ENCODE measurements around the gene MUC5B. TPM values are rescaled to one million over a fixed set of nuclear protein-coding genes. Genes with fewer than 3 reads are reported as not detected.

MUC5B gene
- total RNA-seq, 1 experiment from 2014 or later, result not detected

- POLR2A ChIA-PET (ENCODE audit: low non-redundant PET), result no interaction called here
- TF ChIP-seq EZH2 (IDR thresholded peaks at IDR 0.05; ENCODE audit: borderline replicate concordance, low read depth, low read length, poor library complexity, severe bottlenecking) (no peak), CTCF (conservative IDR thresholded peaks at IDR 0.05; ENCODE audit: low read depth, low read length) (no peak)
- no peak overlapping the region for H3K4me3 ChIP-seq (ENCODE audit: low read depth, low read length, poor library complexity, severe bottlenecking)
- no peak for DNase-seq (ENCODE audit: low spot score)
- BruUV-seq (replicated peaks), result no TSS peak
- CTCF ChIA-PET, result no interaction called here
- H3K9me3 ChIP-seq (ENCODE audit: low read depth, low read length, poor library complexity, severe bottlenecking), result no peaks in the 10 kb centered on the region
- no peak overlapping the region for H3K27ac ChIP-seq (ENCODE audit: low read depth, low read length, poor library complexity, severe bottlenecking)
- no peaks in the 10 kb centered on the region for H3K4me1 ChIP-seq (ENCODE audit: insufficient read depth, low read length, poor library complexity, severe bottlenecking)
- H3K27me3 ChIP-seq (replicated peaks; ENCODE audit: insufficient read depth, low read depth, low read length, poor library complexity), result no peaks in the 10 kb centered on the region
- H3K36me3 ChIP-seq (ENCODE audit: insufficient read depth, low read length, poor library complexity, severe bottlenecking), result no peaks in the 10 kb centered on the region
- intact Hi-C loops (cut with micrococcal nuclease; ENCODE audit: unreplicated experiment), result no loop called here
Measured at GRCh38 chr11:1175461-1176223, 47.2 kb upstream of the MUC5B start.

- Histone ChIP-seq H3K36me3 (ENCODE audit: insufficient read depth, low read length, poor library complexity, severe bottlenecking) (no peaks in the 10 kb centered on the region), H3K27ac (ENCODE audit: low read depth, low read length, poor library complexity, severe bottlenecking) (no peak overlapping the region), H3K27me3 (replicated peaks; ENCODE audit: insufficient read depth, low read depth, low read length, poor library complexity) (no peaks in the 10 kb centered on the region), H3K4me1 (ENCODE audit: insufficient read depth, low read length, poor library complexity, severe bottlenecking) (no peaks in the 10 kb centered on the region), H3K4me3 (ENCODE audit: low read depth, low read length, poor library complexity, severe bottlenecking) (no peak overlapping the region), H3K9me3 (ENCODE audit: low read depth, low read length, poor library complexity, severe bottlenecking) (no peaks in the 10 kb centered on the region)
- ChIA-PET POLR2A (ENCODE audit: low non-redundant PET) (no interaction called here), CTCF (no interaction called here)
- no peak for TF ChIP-seq EZH2 (IDR thresholded peaks at IDR 0.05; ENCODE audit: borderline replicate concordance, low read depth, low read length, poor library complexity, severe bottlenecking)
- TF ChIP-seq CTCF (conservative IDR thresholded peaks at IDR 0.05; ENCODE audit: low read depth, low read length), result no peak
- no peak for DNase-seq (ENCODE audit: low spot score)
- intact Hi-C loops (cut with micrococcal nuclease; ENCODE audit: unreplicated experiment), result no loop called here
- no TSS peak for BruUV-seq (replicated peaks)
Measured at GRCh38 chr11:1176224-1177019, 46.4 kb upstream of the MUC5B start.

- POLR2A ChIA-PET (ENCODE audit: low non-redundant PET), result no interaction called here
- no peaks in the 10 kb centered on the region for H3K9me3 ChIP-seq (ENCODE audit: low read depth, low read length, poor library complexity, severe bottlenecking)
- no peaks in the 10 kb centered on the region for H3K27me3 ChIP-seq (replicated peaks; ENCODE audit: insufficient read depth, low read depth, low read length, poor library complexity)
- no peak for DNase-seq (ENCODE audit: low spot score)
- no peaks in the 10 kb centered on the region for H3K4me1 ChIP-seq (ENCODE audit: insufficient read depth, low read length, poor library complexity, severe bottlenecking)
- CTCF ChIA-PET, result no interaction called here
- TF ChIP-seq EZH2 (IDR thresholded peaks at IDR 0.05; ENCODE audit: borderline replicate concordance, low read depth, low read length, poor library complexity, severe bottlenecking) (no peak), CTCF (conservative IDR thresholded peaks at IDR 0.05; ENCODE audit: low read depth, low read length) (no peak)
- H3K4me3 ChIP-seq (ENCODE audit: low read depth, low read length, poor library complexity, severe bottlenecking), result no peak overlapping the region
- no peaks in the 10 kb centered on the region for H3K36me3 ChIP-seq (ENCODE audit: insufficient read depth, low read length, poor library complexity, severe bottlenecking)
- H3K27ac ChIP-seq (ENCODE audit: low read depth, low read length, poor library complexity, severe bottlenecking), result no peak overlapping the region
- intact Hi-C loops (cut with micrococcal nuclease; ENCODE audit: unreplicated experiment), result no loop called here
- no TSS peak for BruUV-seq (replicated peaks)
Measured at GRCh38 chr11:1177020-1177770, 45.7 kb upstream of the MUC5B start.
